KMS-11 (cell line): ENCODE measurements around the gene ABLIM2.

ENCODE experiments used
- H2AFZ ChIP-seq: fragments of 200-600 bp; sonication (generic); 2 replicates; pipeline ENCODE4 v1.6.1; 2016; ENCODE audit warnings: antibody characterized with exemption, mixed run types, low read depth
- H3K27ac ChIP-seq: fragments of 200-600 bp; sonication (generic); 2 replicates; pipeline ENCODE4 v1.6.1; 2016; ENCODE audit warnings: mild to moderate bottlenecking, mixed run types
- H3K27me3 ChIP-seq: fragments of 200-600 bp; sonication (generic); 2 replicates; pipeline ENCODE4 v1.6.1; 2017; ENCODE audit warnings: mild to moderate bottlenecking, low read depth, mixed run types, moderate library complexity; ENCODE audit not compliant: insufficient read depth
- H3K36me3 ChIP-seq: fragments of 200-600 bp; sonication (generic); 2 replicates; pipeline ENCODE4 v1.6.1; 2017; ENCODE audit warnings: mild to moderate bottlenecking, mixed run types; ENCODE audit not compliant: insufficient read depth
- H3K4me1 ChIP-seq: fragments of 200-600 bp; sonication (generic); 2 replicates; pipeline ENCODE4 v1.6.1; 2016; ENCODE audit warnings: mild to moderate bottlenecking, low read depth, mixed run types; ENCODE audit not compliant: poor library complexity, severe bottlenecking
- H3K4me2 ChIP-seq: fragments of 200-600 bp; sonication (generic); 2 replicates; pipeline ENCODE4 v1.7.0; 2016; ENCODE audit warnings: mild to moderate bottlenecking, mixed run types
- H3K4me3 ChIP-seq: fragments of 200-600 bp; sonication (generic); IDR thresholded peaks from 2 replicates; pipeline ENCODE4 v1.6.1; 2017; ENCODE audit warnings: low read depth, low read length, mixed read lengths; ENCODE audit not compliant: insufficient read depth
- H3K79me2 ChIP-seq: fragments of 200-600 bp; sonication (generic); 2 replicates; pipeline ENCODE4 v1.6.1; 2016; ENCODE audit warnings: low read depth, mixed run types; ENCODE audit not compliant: insufficient read depth
- H3K9ac ChIP-seq: fragments of 200-600 bp; sonication (generic); 2 replicates; pipeline ENCODE4 v1.6.1; 2016; ENCODE audit warnings: mild to moderate bottlenecking, mixed run types
- H4K20me1 ChIP-seq: fragments of 200-600 bp; sonication (generic); 2 replicates; pipeline ENCODE4 v1.6.1; 2016; ENCODE audit warnings: mild to moderate bottlenecking, mixed run types; ENCODE audit not compliant: insufficient read depth
- CTCF ChIP-seq: fragments of 200-600 bp; sonication (generic); conservative IDR thresholded peaks from 2 replicates; pipeline ENCODE4 v1.6.1; 2017; ENCODE audit warnings: low read depth, mild to moderate bottlenecking, antibody characterized with exemption, low read length, moderate library complexity, mixed read lengths

The ABLIM2 gene

GRCh38 chr4:7952615-7953014, 206.0 kb downstream of the ABLIM2 start:
- no peak overlapping the region for H3K4me2 ChIP-seq
- H4K20me1 ChIP-seq: no peaks in the 10 kb centered on the region
- H3K36me3 ChIP-seq: no peaks in the 10 kb centered on the region
- no peak overlapping the region for H3K9ac ChIP-seq
- no peak overlapping the region for H3K27ac ChIP-seq
- H3K4me3 ChIP-seq: no peak overlapping the region
- H3K4me1 ChIP-seq: no peaks in the 10 kb centered on the region
- H3K79me2 ChIP-seq: no peaks in the 10 kb centered on the region
- no peaks in the 10 kb centered on the region for H3K27me3 ChIP-seq
- TF ChIP-seq CTCF: no peak
- no peak overlapping the region for H2AFZ ChIP-seq

- Histone ChIP-seq H4K20me1 (no peaks in the 10 kb centered on the region), H3K27me3 (no peaks in the 10 kb centered on the region), H3K4me2 (no peak overlapping the region), H3K79me2 (no peaks in the 10 kb centered on the region), H3K36me3 (no peaks in the 10 kb centered on the region), H3K4me1 (no peaks in the 10 kb centered on the region), H3K4me3 (no peak overlapping the region), H2AFZ (no peak overlapping the region), H3K27ac (no peak overlapping the region), H3K9ac (no peak overlapping the region)
- no peak for TF ChIP-seq CTCF
Measured at GRCh38 chr4:7950301-7951092, 208.1 kb downstream of the ABLIM2 start.

- Histone ChIP-seq H4K20me1 (no peaks in the 10 kb centered on the region), H3K4me1 (no peaks in the 10 kb centered on the region), H3K27me3 (no peaks in the 10 kb centered on the region), H3K36me3 (no peaks in the 10 kb centered on the region), H2AFZ (no peak overlapping the region), H3K4me3 (no peak overlapping the region), H3K4me2 (no peak overlapping the region), H3K79me2 (no peaks in the 10 kb centered on the region), H3K27ac (no peak overlapping the region), H3K9ac (no peak overlapping the region)
- TF ChIP-seq CTCF: no peak
Measured at GRCh38 chr4:7949759-7950158, 208.9 kb downstream of the ABLIM2 start.

GRCh38 chr4:7947927-7948326, 210.7 kb downstream of the ABLIM2 start:
- H3K79me2 ChIP-seq: no peaks in the 10 kb centered on the region
- H3K4me3 ChIP-seq: no peak overlapping the region
- H3K27ac ChIP-seq: no peak overlapping the region
- H3K36me3 ChIP-seq: no peaks in the 10 kb centered on the region
- H3K4me2 ChIP-seq: no peak overlapping the region
- H3K9ac ChIP-seq: no peak overlapping the region
- no peaks in the 10 kb centered on the region for H4K20me1 ChIP-seq
- TF ChIP-seq CTCF: no peak
- H3K4me1 ChIP-seq: no peaks in the 10 kb centered on the region
- H3K27me3 ChIP-seq: no peaks in the 10 kb centered on the region
- H2AFZ ChIP-seq: no peak overlapping the region
